ENCODE measurements around the gene MRPS10.
"Not testable (repeated sequence)": the region's sequence is repeated elsewhere in the genome, so short reads cannot be mapped to it uniquely, and the experiment has no call there.

DNA sequence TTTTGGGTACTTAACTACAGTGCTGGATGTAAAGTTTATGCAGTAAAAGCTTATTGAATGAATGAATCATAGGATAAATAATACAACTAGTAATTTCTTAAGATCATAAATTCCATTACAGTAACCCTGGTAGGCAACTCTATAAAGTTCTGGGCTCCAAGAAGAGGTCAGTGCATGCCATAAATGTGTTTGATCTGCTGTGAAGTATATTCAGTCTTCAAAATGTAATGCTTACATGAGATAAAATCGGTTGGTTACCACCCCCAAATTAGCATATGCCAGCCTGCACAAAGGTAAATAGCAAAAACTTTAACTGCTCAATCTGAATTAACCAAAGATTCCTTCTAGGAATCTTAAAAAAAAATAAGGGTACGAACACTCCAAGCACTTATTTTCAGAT lies 10.1 kb downstream of the MRPS10 start:
- TF ChIP-seq, protein P1, sequence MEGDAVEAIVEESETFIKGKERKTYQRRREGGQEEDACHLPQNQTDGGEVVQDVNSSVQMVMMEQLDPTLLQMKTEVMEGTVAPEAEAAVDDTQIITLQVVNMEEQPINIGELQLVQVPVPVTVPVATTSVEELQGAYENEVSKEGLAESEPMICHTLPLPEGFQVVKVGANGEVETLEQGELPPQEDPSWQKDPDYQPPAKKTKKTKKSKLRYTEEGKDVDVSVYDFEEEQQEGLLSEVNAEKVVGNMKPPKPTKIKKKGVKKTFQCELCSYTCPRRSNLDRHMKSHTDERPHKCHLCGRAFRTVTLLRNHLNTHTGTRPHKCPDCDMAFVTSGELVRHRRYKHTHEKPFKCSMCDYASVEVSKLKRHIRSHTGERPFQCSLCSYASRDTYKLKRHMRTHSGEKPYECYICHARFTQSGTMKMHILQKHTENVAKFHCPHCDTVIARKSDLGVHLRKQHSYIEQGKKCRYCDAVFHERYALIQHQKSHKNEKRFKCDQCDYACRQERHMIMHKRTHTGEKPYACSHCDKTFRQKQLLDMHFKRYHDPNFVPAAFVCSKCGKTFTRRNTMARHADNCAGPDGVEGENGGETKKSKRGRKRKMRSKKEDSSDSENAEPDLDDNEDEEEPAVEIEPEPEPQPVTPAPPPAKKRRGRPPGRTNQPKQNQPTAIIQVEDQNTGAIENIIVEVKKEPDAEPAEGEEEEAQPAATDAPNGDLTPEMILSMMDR (IDR thresholded peaks at IDR 0.05 in 2 of 3, conservative IDR thresholded peaks at IDR 0.05 in 1 of 3; ENCODE audit: control insufficient read depth in 2 of 3, extremely low read depth in 1 of 3, insufficient read depth in 1 of 3, low read depth in 3 of 3, low read length in 3 of 3): not testable (repeated sequence)
- not testable (repeated sequence) for TF ChIP-seq EZH2 (IDR thresholded peaks at IDR 0.05; ENCODE audit: borderline replicate concordance, control insufficient read depth, low read depth, low read length)

All from GM12878 (cell line).